GM12801 (cell line): ENCODE results near the gene HCCS.

Experiments
- TF ChIP-seq, protein P1 (sequence below): IDR thresholded peaks from one replicate; pipeline ENCODE4 v1.5.1; 2011; ENCODE audit warnings: control low read depth; ENCODE audit not compliant: insufficient read length; ENCODE audit errors: extremely low read depth

HCCS gene

DNA sequence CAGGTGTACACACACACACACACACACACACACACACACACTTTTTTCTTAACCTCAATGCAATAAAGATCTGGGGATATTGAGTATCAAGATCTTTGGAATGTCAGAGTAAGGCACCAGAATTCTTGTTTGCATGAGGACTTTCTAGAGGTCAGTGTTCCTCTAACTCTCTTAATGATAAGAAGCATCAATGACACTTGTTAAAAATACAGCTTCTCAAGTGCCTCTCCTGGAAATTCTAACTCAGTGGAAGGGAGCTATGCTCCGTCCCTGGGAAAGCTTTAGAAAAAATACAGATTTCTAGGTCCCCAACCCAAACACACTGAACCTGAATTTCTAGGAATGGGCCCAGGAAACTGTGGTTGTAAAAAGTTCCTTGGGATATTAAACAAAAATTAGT lies 25.8 kb upstream of the HCCS start:
- TF ChIP-seq, protein P1, sequence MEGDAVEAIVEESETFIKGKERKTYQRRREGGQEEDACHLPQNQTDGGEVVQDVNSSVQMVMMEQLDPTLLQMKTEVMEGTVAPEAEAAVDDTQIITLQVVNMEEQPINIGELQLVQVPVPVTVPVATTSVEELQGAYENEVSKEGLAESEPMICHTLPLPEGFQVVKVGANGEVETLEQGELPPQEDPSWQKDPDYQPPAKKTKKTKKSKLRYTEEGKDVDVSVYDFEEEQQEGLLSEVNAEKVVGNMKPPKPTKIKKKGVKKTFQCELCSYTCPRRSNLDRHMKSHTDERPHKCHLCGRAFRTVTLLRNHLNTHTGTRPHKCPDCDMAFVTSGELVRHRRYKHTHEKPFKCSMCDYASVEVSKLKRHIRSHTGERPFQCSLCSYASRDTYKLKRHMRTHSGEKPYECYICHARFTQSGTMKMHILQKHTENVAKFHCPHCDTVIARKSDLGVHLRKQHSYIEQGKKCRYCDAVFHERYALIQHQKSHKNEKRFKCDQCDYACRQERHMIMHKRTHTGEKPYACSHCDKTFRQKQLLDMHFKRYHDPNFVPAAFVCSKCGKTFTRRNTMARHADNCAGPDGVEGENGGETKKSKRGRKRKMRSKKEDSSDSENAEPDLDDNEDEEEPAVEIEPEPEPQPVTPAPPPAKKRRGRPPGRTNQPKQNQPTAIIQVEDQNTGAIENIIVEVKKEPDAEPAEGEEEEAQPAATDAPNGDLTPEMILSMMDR = no peak

DNA sequence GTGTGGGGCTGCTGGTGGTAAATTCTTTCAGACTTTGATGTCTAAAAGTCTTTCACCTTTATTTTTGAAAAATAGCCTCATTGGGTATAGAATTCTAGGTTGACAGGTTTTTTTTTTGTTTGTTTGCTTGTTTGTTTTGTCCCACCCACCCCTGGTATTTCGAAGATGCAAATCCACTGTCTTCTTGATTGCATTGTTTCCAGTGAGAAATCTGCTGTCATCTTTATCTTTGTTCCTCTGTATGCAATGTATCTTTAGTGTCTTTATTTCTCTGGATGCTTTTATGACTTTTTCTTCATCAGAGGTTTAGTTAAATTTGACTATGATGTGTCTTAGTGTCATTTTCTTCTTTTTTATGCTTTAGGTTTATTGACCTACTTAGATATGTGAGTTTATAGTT lies 21.3 kb upstream of the HCCS start:
- TF ChIP-seq, protein P1 = no peak

DNA sequence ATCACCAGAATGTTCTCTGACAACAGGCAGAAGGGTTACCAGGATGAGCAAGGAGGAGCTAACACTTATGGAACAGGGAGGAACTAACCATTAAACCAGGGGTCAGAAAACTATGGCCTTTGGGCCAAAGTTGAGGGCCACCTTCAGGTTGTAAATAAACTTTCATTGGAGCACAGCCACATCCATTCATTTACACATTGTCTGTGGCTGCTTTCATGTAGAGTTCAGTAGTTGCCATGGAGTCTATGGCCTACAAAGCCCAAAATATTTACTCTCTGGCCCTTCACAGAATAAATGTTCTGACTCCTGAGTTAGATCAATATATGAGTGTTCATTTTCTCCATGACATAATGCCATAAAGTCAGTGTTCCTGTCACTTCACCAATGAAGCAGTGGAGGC lies 13.2 kb upstream of the HCCS start:
- TF ChIP-seq, protein P1 = no peak

DNA sequence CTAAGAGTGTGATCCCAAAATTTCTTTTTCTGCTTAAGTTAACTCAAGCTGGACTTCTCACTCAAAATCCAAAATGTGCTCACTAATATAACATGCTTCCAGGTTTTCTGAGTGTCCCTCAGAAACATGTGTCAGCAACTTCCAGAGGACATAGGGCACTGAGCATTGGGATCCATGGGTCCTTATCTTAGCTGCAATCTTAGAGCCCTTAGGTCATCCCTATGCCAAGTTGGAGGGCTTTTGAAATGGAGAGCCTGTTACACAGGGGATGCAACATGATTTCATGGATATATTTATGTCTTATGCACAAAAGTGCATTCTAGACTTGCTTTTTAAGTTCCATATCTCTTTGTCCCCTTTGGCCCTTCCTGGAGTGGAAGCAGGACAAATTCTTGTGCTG lies 11.7 kb upstream of the HCCS start:
- TF ChIP-seq, protein P1 = no peak

DNA sequence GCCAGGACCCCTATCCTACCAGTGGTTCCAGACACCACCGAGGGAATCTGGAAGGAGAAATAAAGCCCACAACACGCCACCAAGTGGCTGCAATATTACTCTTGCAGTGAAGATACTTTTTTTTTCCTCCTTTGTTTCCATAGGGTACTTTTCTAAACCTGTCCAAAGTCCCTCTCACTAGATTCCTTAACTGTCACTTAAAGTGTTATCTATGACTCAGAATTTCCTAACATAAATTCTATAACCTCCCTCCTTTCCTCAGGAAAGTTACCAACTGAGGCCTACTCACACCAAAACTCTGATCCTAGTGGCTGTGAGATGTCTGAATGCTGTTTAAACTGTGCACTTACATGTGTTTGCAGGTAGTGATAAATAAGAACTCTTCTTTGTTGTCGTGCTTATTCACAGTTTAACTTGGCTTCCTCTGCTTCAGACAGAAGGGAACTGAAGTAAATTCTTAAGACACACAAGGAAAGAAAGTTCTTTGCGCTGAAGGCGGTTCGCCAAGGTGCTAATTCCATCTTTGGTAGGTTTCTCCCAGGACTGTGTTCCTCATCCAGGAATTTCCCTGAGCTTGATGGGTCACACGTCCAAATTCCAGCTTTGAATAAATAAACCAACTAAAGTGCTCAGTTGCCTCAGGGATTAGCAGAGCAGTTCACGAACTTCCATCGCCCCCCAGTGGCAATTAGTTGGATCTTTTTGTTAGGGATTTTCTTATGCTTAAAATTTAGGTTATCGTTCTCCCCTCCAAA lies 10.7 kb upstream of the HCCS start:
- TF ChIP-seq, protein P1 = no peak

DNA sequence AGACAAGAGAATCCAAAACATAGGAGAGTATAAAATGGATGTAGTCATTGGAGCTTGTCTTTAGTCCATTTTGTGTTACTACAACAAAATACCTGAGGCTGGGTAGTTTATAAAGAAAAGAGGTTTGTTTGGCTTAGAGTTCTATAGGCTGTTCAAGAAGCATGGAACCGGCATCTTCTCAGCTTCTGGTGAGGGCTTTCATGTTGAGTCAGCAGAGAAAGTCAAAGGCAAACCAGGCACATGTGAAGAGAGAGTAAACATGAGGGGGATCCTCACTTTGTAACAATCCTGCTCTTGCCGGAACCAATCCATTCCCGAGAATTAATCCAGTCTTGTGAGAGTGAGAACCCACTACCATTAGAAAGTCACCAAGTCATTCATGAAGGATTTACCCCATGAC lies 8.1 kb upstream of the HCCS start:
- TF ChIP-seq, protein P1 = no peak

DNA sequence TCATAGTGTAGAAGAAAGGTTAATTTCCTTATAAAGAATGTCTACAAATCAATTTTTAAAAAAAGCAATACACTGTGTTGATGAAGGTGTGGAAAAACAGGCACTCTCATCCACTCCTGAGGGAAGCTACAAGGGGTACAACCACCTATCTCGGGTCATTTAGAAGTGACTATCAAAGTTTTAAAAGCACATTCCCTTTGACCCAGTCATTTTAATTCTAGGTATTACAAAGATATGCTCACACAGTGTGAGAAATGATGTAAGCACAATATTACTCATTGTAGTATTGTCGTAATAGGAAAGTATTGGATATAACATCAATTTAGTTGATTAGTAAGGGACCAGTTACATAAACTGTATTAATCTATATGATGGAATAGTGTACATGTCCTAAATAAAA lies 7.4 kb upstream of the HCCS start:
- TF ChIP-seq, protein P1 = no peak

DNA sequence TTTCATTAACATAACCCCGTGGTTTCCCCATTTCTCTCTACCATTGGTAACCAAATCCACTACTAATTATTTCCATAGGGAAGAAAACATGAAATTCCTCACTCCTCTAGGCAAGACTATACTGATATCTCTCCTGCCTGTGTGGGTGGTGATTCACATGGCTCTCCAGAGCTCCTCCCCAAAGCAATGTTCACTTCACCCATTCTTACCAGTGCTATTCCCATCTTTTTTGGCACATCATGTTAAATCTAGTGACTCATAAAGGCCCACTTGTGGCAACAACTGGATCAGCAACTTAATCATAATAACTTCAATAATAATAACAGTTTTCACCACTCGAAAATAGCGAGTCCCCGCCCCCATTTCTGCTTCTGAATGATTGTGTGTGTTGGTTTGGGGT lies 6.1 kb upstream of the HCCS start:
- TF ChIP-seq, protein P1 = no peak
